ENCODE measurements around the gene CCDC188. TPM values are rescaled to one million over a fixed set of nuclear protein-coding genes. Genes with fewer than 3 reads are reported as not detected.

Gene CCDC188
- total and polyA plus RNA-seq, 9 of the 15 experiments (the other 6 are each of a cell fraction or from before 2014, with no cell fraction given): not detected

- TF ChIP-seq RNF219 (CRISPR knock-in tag; IDR thresholded peaks at IDR 0.05): 0 out of 2 replicates have a peak, but pooled peaks have one; percentile 69
- no peak for TF ChIP-seq KDM1A (IDR thresholded peaks at IDR 0.05)
- no peak for TF ChIP-seq BRCA1 (IDR thresholded peaks at IDR 0.05)
- peak; percentile 99 for TF ChIP-seq BRCA1 (CRISPR knock-in tag; IDR thresholded peaks at IDR 0.05)
- TF ChIP-seq FOSL1 (tag; conservative IDR thresholded peaks at IDR 0.05): no peak
- no peak for TF ChIP-seq ZNF277 (CRISPR knock-in tag; IDR thresholded peaks at IDR 0.05; ENCODE audit: borderline replicate concordance)
- TF ChIP-seq ZNF217 (CRISPR knock-in tag; IDR thresholded peaks at IDR 0.05): no peak
- peak; percentile 99 to 100 (median 100) for TF ChIP-seq CTCF (IDR thresholded peaks at IDR 0.05 in 2 of 3, conservative IDR thresholded peaks at IDR 0.05 in 1 of 3; ENCODE audit: insufficient read depth in 2 of 3, low read depth in 1 of 3, low read length in 3 of 3)
- TF ChIP-seq FOXJ2 (tag; IDR thresholded peaks at IDR 0.05): no peak
- TF ChIP-seq MCM2 (IDR thresholded peaks at IDR 0.05; ENCODE audit: low read depth): no peak
- peak; percentile 83; the same call in 1 of the 2 replicates for TF ChIP-seq RUNX1 (IDR thresholded peaks at IDR 0.05; ENCODE audit: low read depth)
- TF ChIP-seq, protein P1, sequence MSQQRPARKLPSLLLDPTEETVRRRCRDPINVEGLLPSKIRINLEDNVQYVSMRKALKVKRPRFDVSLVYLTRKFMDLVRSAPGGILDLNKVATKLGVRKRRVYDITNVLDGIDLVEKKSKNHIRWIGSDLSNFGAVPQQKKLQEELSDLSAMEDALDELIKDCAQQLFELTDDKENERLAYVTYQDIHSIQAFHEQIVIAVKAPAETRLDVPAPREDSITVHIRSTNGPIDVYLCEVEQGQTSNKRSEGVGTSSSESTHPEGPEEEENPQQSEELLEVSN (IDR thresholded peaks at IDR 0.05; ENCODE audit: borderline replicate concordance in 1 of 2, extremely low read depth in 1 of 2, insufficient read depth in 1 of 2, insufficient read length in 1 of 2, low read depth in 1 of 2, low read length in 1 of 2, poor library complexity in 1 of 2, severe bottlenecking in 1 of 2): peak in 1 of 2 experiments; percentile 17
- peak; percentile 84; the same call in 1 of the 2 replicates for TF ChIP-seq RERE (CRISPR knock-in tag; IDR thresholded peaks at IDR 0.05; ENCODE audit: borderline replicate concordance)
- TF ChIP-seq NCOA6 (IDR thresholded peaks at IDR 0.05): no peak
Observed at GRCh38 chr22:20156611-20157429, 6.0 kb upstream of the CCDC188 start (continued).
